Glutamatergic neuron (in vitro differentiated cells): Measurements from ENCODE around the gene EID1. TPM values are rescaled to one million over a fixed set of nuclear protein-coding genes. Genes with fewer than 3 reads are reported as not detected.
"Not testable (repeated sequence)": the region's sequence is repeated elsewhere in the genome, so short reads cannot be mapped to it uniquely, and the experiment has no call there.

Experiments used
- DNase-seq: peaks from one replicate; pipeline ENCODE4 v3.0.0; 2022
- H3K27ac Mint-ChIP-seq: one replicate; pipeline ENCODE4 v1.8.0; 2020; ENCODE audit warnings: mild to moderate bottlenecking, mixed read lengths, inconsistent platforms; ENCODE audit not compliant: unreplicated experiment
- H3K27me3 Mint-ChIP-seq: one replicate; pipeline ENCODE4 v1.8.0; 2020; ENCODE audit warnings: mild to moderate bottlenecking, moderate library complexity, mixed read lengths, inconsistent platforms; ENCODE audit not compliant: unreplicated experiment
- H3K36me3 Mint-ChIP-seq: one replicate; pipeline ENCODE4 v1.8.0; 2020; ENCODE audit warnings: mild to moderate bottlenecking, mixed read lengths, inconsistent platforms; ENCODE audit not compliant: unreplicated experiment
- H3K4me1 Mint-ChIP-seq: one replicate; pipeline ENCODE4 v1.8.0; 2020; ENCODE audit warnings: mild to moderate bottlenecking, low read depth, mixed read lengths, inconsistent platforms; ENCODE audit not compliant: unreplicated experiment
- H3K4me3 Mint-ChIP-seq: one replicate; pipeline ENCODE4 v1.8.0; 2020; ENCODE audit warnings: mild to moderate bottlenecking, mixed read lengths, inconsistent platforms; ENCODE audit not compliant: unreplicated experiment
- H3K9me3 Mint-ChIP-seq: one replicate; pipeline ENCODE4 v1.8.0; 2020; ENCODE audit warnings: mild to moderate bottlenecking, moderate library complexity, mixed read lengths, inconsistent platforms; ENCODE audit not compliant: unreplicated experiment
- CTCF ChIP-seq: fragments of 200-600 bp; sonication (generic); IDR thresholded peaks from one replicate; pipeline ENCODE4 v1.5.0; 2021; ENCODE audit not compliant: partially characterized antibody, unreplicated experiment
- total RNA-seq: library from RNA; stranded (reverse); fragmentation: NEBNext Ultra II Directional; extraction: Animal tissue kit (Norgen Biotek cat#: 25700); gene quantifications from one replicate; pipeline ENCODE4 v1.2.1, GENCODE V29; 2021; ENCODE audit not compliant: unreplicated experiment

EID1 gene
- total RNA-seq, 1 donor from 2014 or later, result 146 TPM

DNA sequence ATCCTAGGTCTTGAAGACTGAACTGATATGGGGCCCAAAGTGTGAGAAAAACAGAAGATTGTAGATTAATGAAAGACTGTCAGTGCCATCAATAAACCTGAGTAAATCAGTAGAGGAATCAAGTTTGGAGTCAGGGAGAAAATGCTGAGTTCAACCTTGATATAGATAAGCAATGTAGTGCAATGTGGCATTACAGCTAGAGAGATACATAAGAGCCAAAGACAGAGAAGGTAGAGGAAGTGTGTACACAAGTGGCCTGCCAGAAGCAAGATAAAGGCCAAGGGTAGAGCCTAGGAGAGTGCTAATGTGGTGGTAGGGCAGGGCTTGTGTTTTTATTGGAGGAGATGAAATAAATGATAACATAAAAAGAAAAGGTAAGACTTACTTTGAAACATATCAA lies 26.0 kb upstream of the EID1 start:
- Mint-ChIP-seq H3K27ac (no peak overlapping the region), H3K9me3 (peaks cover 2% of the 10 kb centered on the region), H3K27me3 (no peaks in the 10 kb centered on the region), H3K36me3 (no peaks in the 10 kb centered on the region), H3K4me3 (no peak overlapping the region), H3K4me1 (peaks cover 4% of the 10 kb centered on the region)
- no peak for TF ChIP-seq CTCF
- no peak for DNase-seq

GRCh38 chr15:48854434-48854833 lies 23.5 kb upstream of the EID1 start:
- not testable (repeated sequence) for H3K4me3 Mint-ChIP-seq, H3K27me3 Mint-ChIP-seq, H3K36me3 Mint-ChIP-seq, H3K4me1 Mint-ChIP-seq, H3K27ac Mint-ChIP-seq, DNase-seq, H3K9me3 Mint-ChIP-seq

DNA sequence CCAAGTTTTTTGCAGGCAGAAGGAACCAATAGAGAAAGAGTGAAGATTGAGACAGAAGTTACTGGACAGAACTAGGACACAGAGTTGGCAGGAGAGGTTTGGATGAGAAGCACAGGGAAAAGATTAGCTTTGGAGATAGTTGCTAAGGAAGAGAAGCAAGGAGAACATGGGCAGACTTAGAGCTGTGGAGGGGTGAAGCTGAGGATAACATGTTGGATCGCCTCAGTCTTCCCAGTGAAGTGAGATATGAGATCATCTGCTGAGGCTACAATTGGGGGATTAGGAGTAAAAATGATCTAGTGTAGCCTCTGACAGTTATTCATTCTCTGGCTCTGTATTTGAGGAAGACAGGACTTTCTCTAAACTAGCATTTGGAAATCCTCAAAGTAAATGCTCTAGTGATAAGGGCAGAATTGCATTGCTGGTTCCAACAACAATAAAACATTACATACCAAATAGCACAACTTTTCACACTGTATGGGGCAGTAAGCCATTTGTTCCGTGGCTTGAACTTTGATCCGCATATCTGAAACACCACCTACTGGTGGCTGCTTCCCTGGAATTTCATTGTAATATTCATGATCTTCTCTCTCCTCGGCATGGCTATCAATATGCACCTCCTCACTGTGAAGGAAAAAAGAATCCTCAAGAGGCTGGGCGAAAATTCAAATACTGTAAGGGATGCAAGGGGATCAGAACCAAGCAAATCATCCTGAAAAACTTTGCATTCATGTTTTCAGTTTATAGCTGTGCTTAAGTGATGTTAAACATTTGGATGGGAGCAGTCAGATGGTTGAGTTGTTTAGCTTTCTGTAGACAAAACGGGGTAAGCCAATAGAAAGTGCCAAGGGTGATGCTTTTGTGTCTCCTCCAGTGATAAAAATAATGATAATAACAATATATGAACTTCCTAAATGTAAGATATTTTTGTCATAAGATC lies 22.2 kb upstream of the EID1 start:
- Mint-ChIP-seq H3K4me3 (no peak overlapping the region), H3K36me3 (no peaks in the 10 kb centered on the region), H3K9me3 (peaks cover 2% of the 10 kb centered on the region), H3K27ac (no peak overlapping the region), H3K27me3 (peaks cover 2% of the 10 kb centered on the region), H3K4me1 (peaks cover 2% of the 10 kb centered on the region)
- peak; percentile 48 for TF ChIP-seq CTCF
- no peak for DNase-seq

DNA sequence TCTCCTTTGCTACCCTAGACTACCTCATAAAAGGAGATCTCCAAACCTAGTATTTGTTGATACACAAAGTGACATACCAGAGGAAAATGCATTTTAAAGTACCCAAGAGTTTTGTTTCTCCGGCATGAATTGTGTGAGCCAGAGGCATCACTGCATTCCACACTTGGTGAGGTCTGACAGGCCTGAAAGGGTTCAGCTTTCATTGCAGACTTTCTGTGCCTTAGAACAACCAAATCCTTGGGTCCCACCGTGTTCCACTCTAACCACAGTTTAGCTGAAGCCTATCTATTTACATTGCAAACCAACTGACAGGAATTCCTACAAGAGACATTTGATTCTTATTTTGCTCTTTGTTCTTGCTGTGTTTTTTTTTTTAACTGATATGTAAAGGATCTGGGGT lies 21.0 kb upstream of the EID1 start:
- no peak for TF ChIP-seq CTCF
- Mint-ChIP-seq H3K27me3 (peaks cover 2% of the 10 kb centered on the region), H3K4me3 (no peak overlapping the region), H3K36me3 (no peaks in the 10 kb centered on the region), H3K9me3 (peaks cover 2% of the 10 kb centered on the region), H3K4me1 (no peaks in the 10 kb centered on the region), H3K27ac (no peak overlapping the region)
- no peak for DNase-seq

DNA sequence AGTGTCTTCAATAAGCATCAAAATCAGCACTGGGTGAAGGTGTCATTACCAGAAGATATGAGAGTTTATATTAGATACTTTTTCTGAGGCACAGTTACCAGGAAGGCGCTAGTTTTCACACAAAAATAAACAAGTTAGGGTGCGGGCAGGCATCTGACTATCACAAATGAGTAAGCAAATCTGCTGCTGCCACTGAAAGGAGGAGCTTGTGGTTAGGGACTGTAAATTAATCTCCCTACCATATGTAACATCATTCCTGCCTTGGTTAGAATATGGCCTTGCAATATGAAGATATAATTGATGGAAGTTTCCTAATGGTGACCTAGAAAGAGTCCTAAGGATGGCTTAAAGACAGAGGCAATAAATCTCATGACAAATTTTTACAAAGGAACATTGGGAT lies 19.5 kb upstream of the EID1 start:
- Mint-ChIP-seq H3K27ac (no peak overlapping the region), H3K4me1 (no peaks in the 10 kb centered on the region), H3K4me3 (no peak overlapping the region), H3K27me3 (peaks cover 2% of the 10 kb centered on the region), H3K36me3 (no peaks in the 10 kb centered on the region), H3K9me3 (peaks cover 2% of the 10 kb centered on the region)
- no peak for DNase-seq
- no peak for TF ChIP-seq CTCF
